Right lobe of liver (tissue), 6 donors: ENCODE data around the gene ITPR2. TPM values are rescaled to one million over a fixed set of nuclear protein-coding genes. Genes with fewer than 3 reads are reported as not detected.

Experiments
- ATAC-seq, 4 donors: fragments of 200-7000 bp; cut with Tn5 transposase; one replicate each; pipeline ENCODE4 v1.9.1; 2020; ENCODE audit warnings: mild to moderate bottlenecking in 4 of 4, moderate library complexity in 4 of 4
- DNase-seq, 3 donors: peaks; one replicate each; pipeline ENCODE4 v3.0.0-alpha.2; 2020
- H3K27ac ChIP-seq, 3 donors: fragments of 200-600 bp; one replicate each; pipeline ENCODE4 v1.8.0; 2022
- H3K27me3 ChIP-seq, 2 donors: fragments of 200-600 bp; one replicate each; pipeline ENCODE4 v1.8.0; 2022
- H3K36me3 ChIP-seq, 4 donors: fragments of 200-600 bp; sonication (generic) in 1 of 4; one replicate each; pipeline versions ENCODE4 v1.5.1 to v1.8.0; 2017 to 2022; ENCODE audit warnings: control low read depth in 1 of 4
- H3K4me1 ChIP-seq, 4 donors: fragments of 200-600 bp; sonication (generic) in 1 of 4; one replicate each; pipeline versions ENCODE4 v1.5.1 to v1.8.0; 2017 to 2022; ENCODE audit warnings: control low read depth in 1 of 4
- H3K4me3 ChIP-seq, 3 donors: fragments of 200-600 bp; one replicate each; pipeline ENCODE4 v1.8.0; 2022
- H3K9me3 ChIP-seq, 4 donors: fragments of 200-600 bp; sonication (generic) in 1 of 4; one replicate each; pipeline versions ENCODE4 v1.5.1 to v1.8.0; 2017 to 2022; ENCODE audit warnings: control low read depth in 1 of 4
- CTCF ChIP-seq, 4 donors: fragments of 200-600 bp in 3 of 4; fragments of 450-650 bp in 1 of 4; IDR thresholded peaks; one replicate each; pipeline versions ENCODE4 v1.5.1 to v1.8.0; 2016 to 2022; ENCODE audit warnings: antibody characterized with exemption in 4 of 4, mild to moderate bottlenecking in 2 of 4
- POLR2A ChIP-seq: fragments of 450-650 bp; IDR thresholded peaks from one replicate; pipeline ENCODE4 v1.6.1; 2017; ENCODE audit warnings: antibody characterized with exemption, mild to moderate bottlenecking
- WGBS: methylation state at CpG from one replicate; pipeline ENCODE4 v1.1.6; 2018; ENCODE audit warnings: low coverage, low lambda C conversion rate; ENCODE audit not compliant: insufficient coverage; ENCODE audit errors: missing lambda C conversion rate; 5-methylcytosine and 5-hydroxymethylcytosine counted together
- intact Hi-C, 2 donors: fragments of 100-400 bp; cut with DNase I; formaldehyde crosslinking; loops; one replicate each; pipeline versions ENCODE4 v1.11.2 to v1.14.1; 2022
- total RNA-seq, 6 experiments: library from RNA; depleted of rRNA in 2 of 6; stranded (reverse); fragments of >200 nt in 2 of 6; fragmentation: NEBNext Ultra II Directional in 3 of 6; extraction: Animal tissue kit (Norgen Biotek cat#: 25700) in 3 of 6; gene quantifications; one replicate each; pipeline versions ENCODE4 v1.1.0 to v1.2.4, GENCODE V29; 2016 to 2023
- donor health status: DM: no; HTN: yes; CAD: no.
- donor health status: DM: no; HTN: no; CAD: no.
- donor health status: DM: no; HTN: no; CAD: no.
- donor health status: DM: no; HTN: yes; CAD: no.
- donor health status: DM: no; HTN: yes; CAD: no.

The ITPR2 gene
- total RNA-seq, 6 experiments from 2014 or later = 39.3 to 114 (median 57.2) TPM

DNA sequence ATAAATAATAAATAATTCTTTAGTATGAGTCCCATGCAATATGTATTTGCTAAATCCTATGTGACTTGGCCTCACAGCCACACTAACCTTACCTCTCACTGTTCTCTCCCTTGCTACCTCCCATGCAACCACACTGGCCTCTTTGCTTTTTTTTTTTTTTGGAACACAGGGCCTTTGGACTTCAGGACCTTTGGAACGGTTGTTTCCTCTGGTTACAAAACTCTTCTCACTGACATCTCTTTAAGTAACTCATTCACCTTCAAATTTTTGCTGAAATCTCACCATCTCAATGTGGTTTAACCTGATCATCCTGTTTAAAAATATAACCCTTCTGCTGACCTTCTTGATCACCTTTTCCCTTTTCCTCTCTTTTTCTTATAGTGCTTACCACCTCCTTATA, 443.7 kb downstream of the ITPR2 start:
- intact Hi-C loops = no loop called here
- 25% methylated on average over 1 of the region's 1 CpG for WGBS
- H3K27me3 ChIP-seq = no peaks in the 10 kb centered on the region

DNA sequence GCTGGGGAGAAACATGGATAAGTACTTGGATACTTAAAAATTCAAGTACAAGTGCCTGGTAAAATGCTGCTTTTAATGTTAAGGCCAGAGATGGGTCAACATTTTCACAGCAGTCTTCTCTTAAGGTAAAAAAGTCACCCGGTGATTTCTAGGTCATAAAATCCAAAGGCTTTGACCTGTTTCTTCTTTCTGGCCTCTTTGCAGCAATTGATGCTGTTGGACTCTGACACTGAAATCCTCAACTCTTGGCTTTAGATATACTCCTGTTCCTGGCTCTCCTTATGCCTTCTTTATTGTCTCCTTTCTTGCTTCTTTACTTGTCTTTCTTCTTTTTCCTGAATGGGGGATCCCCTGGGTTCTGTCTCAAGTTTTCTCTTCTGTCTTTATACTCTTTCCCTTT, 448.5 kb downstream of the ITPR2 start:
- 75% methylated on average over 1 of the region's 1 CpG for WGBS
- intact Hi-C loops = no loop called here
- DNase-seq (no peak), ATAC-seq (no peak)
- Histone ChIP-seq H3K9me3 (no peaks in the 10 kb centered on the region), H3K4me1 (peaks cover 0 to 7% (median 0%) of the 10 kb centered on the region in 4 donors), H3K27me3 (no peaks in the 10 kb centered on the region), H3K4me3 (no peak overlapping the region), H3K27ac (no peak overlapping the region), H3K36me3 (peaks cover 0 to 28% (median 2%) of the 10 kb centered on the region in 4 donors)
- TF ChIP-seq CTCF (IDR thresholded peaks at IDR 0.05) = no peak
- no peak for TF ChIP-seq POLR2A

More for the DNA sequence above, 443.7 kb downstream of the ITPR2 start:
- Histone ChIP-seq H3K9me3 (no peaks in the 10 kb centered on the region), H3K4me1 (peaks cover 0 to 17% (median 0%) of the 10 kb centered on the region in 4 donors), H3K36me3 (peaks cover 0 to 29% (median 2%) of the 10 kb centered on the region in 4 donors), H3K27ac (no peak overlapping the region), H3K4me3 (no peak overlapping the region)
- TF ChIP-seq POLR2A = no peak
- no peak for TF ChIP-seq CTCF (IDR thresholded peaks at IDR 0.05)
- ATAC-seq = peak; percentile 85 to 96 (median 89)
- no peak for DNase-seq

GRCh38 chr12:26383041-26383440, 450.0 kb downstream of the ITPR2 start:
- 100% methylated on average over 1 of the region's 1 CpG for WGBS
- Histone ChIP-seq H3K36me3 (peaks cover 0 to 30% (median 2%) of the 10 kb centered on the region in 4 donors), H3K9me3 (no peaks in the 10 kb centered on the region), H3K4me3 (no peak overlapping the region), H3K27me3 (no peaks in the 10 kb centered on the region), H3K4me1 (no peaks in the 10 kb centered on the region), H3K27ac (no peak overlapping the region)
- DNase-seq (no peak), ATAC-seq (no peak)
- intact Hi-C loops = no loop called here
- no peak for TF ChIP-seq CTCF (IDR thresholded peaks at IDR 0.05)
- TF ChIP-seq POLR2A = no peak

DNA sequence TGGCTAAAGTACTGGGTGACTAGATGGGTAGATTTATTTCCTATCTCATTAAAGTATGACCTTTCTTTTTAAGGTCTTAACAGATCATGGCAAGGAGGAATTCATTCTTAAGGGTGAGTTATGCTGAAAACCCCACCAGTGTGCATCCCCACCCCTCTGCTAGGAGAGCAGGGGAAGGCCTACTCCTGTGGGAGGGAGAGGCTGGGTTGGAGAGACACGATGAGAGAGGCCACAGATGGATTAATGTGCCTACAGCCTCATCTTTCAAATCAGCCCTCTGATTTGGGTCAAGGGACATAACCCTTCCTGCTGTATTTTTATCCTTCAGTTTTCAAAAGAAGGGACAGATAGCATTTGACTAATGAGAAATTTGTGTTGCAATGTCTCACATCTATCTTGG, 452.1 kb downstream of the ITPR2 start:
- intact Hi-C loops = no loop called here
- H3K27ac ChIP-seq = no peak overlapping the region
- H3K36me3 ChIP-seq = peaks cover 0 to 19% (median 2%) of the 10 kb centered on the region in 4 donors
- 100% methylated on average over 1 of the region's 1 CpG for WGBS
- H3K9me3 ChIP-seq = no peaks in the 10 kb centered on the region
- no peak for ATAC-seq
- DNase-seq = no peak
- no peak overlapping the region for H3K4me3 ChIP-seq
- TF ChIP-seq POLR2A (no peak), CTCF (IDR thresholded peaks at IDR 0.05) (no peak)
- H3K27me3 ChIP-seq = no peaks in the 10 kb centered on the region
- H3K4me1 ChIP-seq = no peaks in the 10 kb centered on the region
